ENCODE measurements around the gene SLC30A3.

DNA sequence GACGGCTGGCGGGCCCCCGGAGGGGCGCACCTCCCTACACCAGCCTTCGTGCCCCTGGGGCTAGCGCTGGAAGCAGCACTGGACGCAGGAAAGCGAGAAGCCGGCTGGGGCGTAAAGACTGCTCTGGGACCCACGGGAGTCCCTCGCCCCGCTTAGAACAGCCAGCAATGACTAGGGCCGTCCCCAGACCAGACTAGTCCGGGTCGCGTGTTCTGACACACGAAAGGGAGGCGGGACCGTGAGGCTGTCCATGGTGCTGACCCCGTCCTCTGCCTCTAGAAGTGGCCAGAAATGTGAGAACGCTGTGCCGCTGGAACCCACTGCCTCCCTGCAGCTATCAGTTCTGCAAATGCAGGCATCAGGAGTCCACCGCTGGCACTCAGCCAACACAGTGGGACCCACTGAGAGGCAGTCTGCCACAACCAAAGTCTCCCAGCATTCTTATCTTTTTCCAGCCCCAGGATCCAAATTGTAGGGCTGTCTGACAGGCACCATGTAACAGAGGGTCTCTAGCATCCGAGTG is 45.6 kb upstream of the SLC30A3 start, which contains the start of gene UCN:
- TF ChIP-seq, protein P1, sequence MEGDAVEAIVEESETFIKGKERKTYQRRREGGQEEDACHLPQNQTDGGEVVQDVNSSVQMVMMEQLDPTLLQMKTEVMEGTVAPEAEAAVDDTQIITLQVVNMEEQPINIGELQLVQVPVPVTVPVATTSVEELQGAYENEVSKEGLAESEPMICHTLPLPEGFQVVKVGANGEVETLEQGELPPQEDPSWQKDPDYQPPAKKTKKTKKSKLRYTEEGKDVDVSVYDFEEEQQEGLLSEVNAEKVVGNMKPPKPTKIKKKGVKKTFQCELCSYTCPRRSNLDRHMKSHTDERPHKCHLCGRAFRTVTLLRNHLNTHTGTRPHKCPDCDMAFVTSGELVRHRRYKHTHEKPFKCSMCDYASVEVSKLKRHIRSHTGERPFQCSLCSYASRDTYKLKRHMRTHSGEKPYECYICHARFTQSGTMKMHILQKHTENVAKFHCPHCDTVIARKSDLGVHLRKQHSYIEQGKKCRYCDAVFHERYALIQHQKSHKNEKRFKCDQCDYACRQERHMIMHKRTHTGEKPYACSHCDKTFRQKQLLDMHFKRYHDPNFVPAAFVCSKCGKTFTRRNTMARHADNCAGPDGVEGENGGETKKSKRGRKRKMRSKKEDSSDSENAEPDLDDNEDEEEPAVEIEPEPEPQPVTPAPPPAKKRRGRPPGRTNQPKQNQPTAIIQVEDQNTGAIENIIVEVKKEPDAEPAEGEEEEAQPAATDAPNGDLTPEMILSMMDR (IDR thresholded peaks at IDR 0.05): no peak
- TF ChIP-seq ZFX (IDR thresholded peaks at IDR 0.05; ENCODE audit: borderline replicate concordance): no peak
